HEK293 (cell line): ENCODE measurements around the gene CLIC4.

ENCODE experiments used
- CTCF ChIA-PET: fragments of 350-600 bp; formaldehyde crosslinking; extraction: SDS; loops from one replicate; lab custom pipeline; 2021; ENCODE audit warnings: antibody characterized with exemption; lab: Yijun Ruan, JAX
- POLR2A ChIA-PET: fragments of 300-600 bp; formaldehyde crosslinking; extraction: SDS; loops from one replicate; lab custom pipeline; 2020; ENCODE audit warnings: antibody characterized with exemption, inconsistent platforms; lab: Yijun Ruan, JAX
- H3K27ac ChIP-seq: fragments of 200-500 bp; sonication (Bioruptor generic); 2 replicates; pipeline ENCODE4 v1.5.1; 2014; ENCODE audit warnings: low read depth, low read length, control low read depth, inconsistent platforms; ENCODE audit errors: extremely low read depth
- H3K36me3 ChIP-seq, 2 experiments: fragments of 200-500 bp in 1 of 2; sonication (Bioruptor generic) in 1 of 2; 1 replicate in 1 of 2; 2 replicates in 1 of 2; pipeline ENCODE4 v1.5.1; 2014 to 2017; ENCODE audit warnings: inconsistent platforms in 2 of 2, low read length in 2 of 2; ENCODE audit not compliant: control insufficient read depth in 2 of 2, insufficient read depth in 1 of 2
- H3K4me1 ChIP-seq: fragments of 200-500 bp; sonication (Bioruptor generic); 2 replicates; pipeline ENCODE4 v1.5.1; 2014; ENCODE audit warnings: mild to moderate bottlenecking, low read length, inconsistent platforms; ENCODE audit not compliant: control insufficient read depth, insufficient read depth
- H3K4me3 ChIP-seq: 2 replicates; pipeline ENCODE4 v1.5.1; 2011; ENCODE audit warnings: low read depth, mild to moderate bottlenecking, control low read depth, low read length, moderate library complexity
- H3K9me3 ChIP-seq: fragments of 200-500 bp; sonication (Bioruptor generic); 2 replicates; pipeline ENCODE4 v1.5.1; 2014; ENCODE audit warnings: low read depth, low read length, inconsistent platforms; ENCODE audit not compliant: control insufficient read depth, insufficient read depth
- OSR2 ChIP-seq: fragments of 450-650 bp; formaldehyde crosslinking; IDR thresholded peaks from 2 replicates; pipeline ENCODE4 v1.5.1; 2016; ENCODE audit warnings: missing biosample characterization, missing genetic modification characterization
- PRDM10 ChIP-seq: fragments of 450-650 bp; formaldehyde crosslinking; IDR thresholded peaks from 2 replicates; pipeline ENCODE4 v1.5.1; 2016; ENCODE audit warnings: missing biosample characterization, missing genetic modification characterization
- PRDM6 ChIP-seq: fragments of 450-650 bp; formaldehyde crosslinking; IDR thresholded peaks from 2 replicates; pipeline ENCODE4 v1.5.1; 2017; ENCODE audit warnings: missing biosample characterization, missing genetic modification characterization
- SCRT2 ChIP-seq: fragments of 450-650 bp; formaldehyde crosslinking; IDR thresholded peaks from 2 replicates; pipeline ENCODE4 v1.5.1; 2016; ENCODE audit warnings: missing biosample characterization, missing genetic modification characterization
- SETDB1 ChIP-seq: IDR thresholded peaks from one replicate; pipeline ENCODE4 v1.6.1; 2017; ENCODE audit warnings: mild to moderate bottlenecking, low read length, moderate library complexity, mixed read lengths; ENCODE audit not compliant: insufficient read length
- SP7 ChIP-seq: fragments of 450-650 bp; formaldehyde crosslinking; IDR thresholded peaks from 2 replicates; pipeline ENCODE4 v1.5.1; 2016; ENCODE audit warnings: missing biosample characterization, missing genetic modification characterization
- WT1 ChIP-seq: fragments of 450-650 bp; formaldehyde crosslinking; IDR thresholded peaks from 2 replicates; pipeline ENCODE4 v1.5.1; 2016; ENCODE audit warnings: missing biosample characterization, missing genetic modification characterization
- ZBTB17 ChIP-seq: fragments of 450-650 bp; formaldehyde crosslinking; IDR thresholded peaks from 2 replicates; pipeline ENCODE4 v1.5.1; 2016; ENCODE audit warnings: missing biosample characterization, missing genetic modification characterization
- ZBTB20 ChIP-seq: fragments of 450-650 bp; formaldehyde crosslinking; IDR thresholded peaks from 2 replicates; pipeline ENCODE4 v1.5.1; 2016; ENCODE audit warnings: missing biosample characterization, missing genetic modification characterization
- ZBTB21 ChIP-seq: fragments of 450-650 bp; formaldehyde crosslinking; IDR thresholded peaks from 2 replicates; pipeline ENCODE4 v1.5.1; 2017; ENCODE audit warnings: missing biosample characterization, missing genetic modification characterization
- ZBTB8A ChIP-seq: fragments of 450-650 bp; formaldehyde crosslinking; IDR thresholded peaks from 2 replicates; pipeline ENCODE4 v1.5.1; 2016; ENCODE audit warnings: missing biosample characterization, missing genetic modification characterization
- ZEB2 ChIP-seq: fragments of 450-650 bp; formaldehyde crosslinking; IDR thresholded peaks from 2 replicates; pipeline ENCODE4 v1.5.1; 2016; ENCODE audit warnings: missing biosample characterization, missing genetic modification characterization
- ZFP41 ChIP-seq: fragments of 450-650 bp; formaldehyde crosslinking; IDR thresholded peaks from 2 replicates; pipeline ENCODE4 v1.5.1; 2016; ENCODE audit warnings: missing biosample characterization, missing genetic modification characterization, borderline replicate concordance
- ZNF202 ChIP-seq: fragments of 450-650 bp; formaldehyde crosslinking; IDR thresholded peaks from 2 replicates; pipeline ENCODE4 v1.5.1; 2016; ENCODE audit warnings: missing biosample characterization, missing genetic modification characterization, borderline replicate concordance
- ZNF335 ChIP-seq: fragments of 450-650 bp; formaldehyde crosslinking; conservative IDR thresholded peaks from 2 replicates; pipeline ENCODE4 v1.5.1; 2016; ENCODE audit warnings: missing biosample characterization, missing genetic modification characterization
- ZNF350 ChIP-seq: fragments of 450-650 bp; formaldehyde crosslinking; IDR thresholded peaks from 2 replicates; pipeline ENCODE4 v1.5.0; 2017; ENCODE audit warnings: missing biosample characterization, mild to moderate bottlenecking, missing genetic modification characterization
- ZNF366 ChIP-seq: fragments of 450-650 bp; formaldehyde crosslinking; conservative IDR thresholded peaks from 2 replicates; pipeline ENCODE4 v1.5.1; 2016; ENCODE audit warnings: missing biosample characterization, missing genetic modification characterization
- ZNF48 ChIP-seq: fragments of 450-650 bp; formaldehyde crosslinking; IDR thresholded peaks from 2 replicates; pipeline ENCODE4 v1.5.1; 2016; ENCODE audit warnings: missing biosample characterization, missing genetic modification characterization
- ZNF488 ChIP-seq: fragments of 450-650 bp; formaldehyde crosslinking; IDR thresholded peaks from 2 replicates; pipeline ENCODE4 v1.5.1; 2016; ENCODE audit warnings: missing biosample characterization, missing genetic modification characterization
- ZNF510 ChIP-seq: fragments of 450-650 bp; formaldehyde crosslinking; IDR thresholded peaks from 2 replicates; pipeline ENCODE4 v1.5.1; 2018; ENCODE audit warnings: mild to moderate bottlenecking, missing genetic modification characterization, missing biosample characterization; ENCODE audit not compliant: insufficient replicate concordance
- ZNF600 ChIP-seq: fragments of 450-650 bp; formaldehyde crosslinking; IDR thresholded peaks from 2 replicates; pipeline ENCODE4 v1.5.1; 2016; ENCODE audit warnings: missing biosample characterization, missing genetic modification characterization
- ZNF629 ChIP-seq: fragments of 450-650 bp; formaldehyde crosslinking; IDR thresholded peaks from 2 replicates; pipeline ENCODE4 v1.5.1; 2017; ENCODE audit warnings: missing biosample characterization, missing genetic modification characterization
- ZNF658 ChIP-seq: fragments of 450-650 bp; formaldehyde crosslinking; IDR thresholded peaks from 2 replicates; pipeline ENCODE4; 2016; ENCODE audit warnings: missing biosample characterization, missing genetic modification characterization
- ZNF701 ChIP-seq: fragments of 450-650 bp; formaldehyde crosslinking; IDR thresholded peaks from 2 replicates; pipeline ENCODE4 v1.5.1; 2016; ENCODE audit warnings: missing biosample characterization, missing genetic modification characterization
- ZSCAN5A ChIP-seq: fragments of 450-650 bp; formaldehyde crosslinking; IDR thresholded peaks from 2 replicates; pipeline ENCODE4 v1.5.1; 2016; ENCODE audit warnings: missing biosample characterization, missing genetic modification characterization
- ZXDB ChIP-seq: fragments of 450-650 bp; formaldehyde crosslinking; IDR thresholded peaks from 2 replicates; pipeline ENCODE4 v1.5.1; 2016; ENCODE audit warnings: missing biosample characterization, missing genetic modification characterization

CLIC4 gene

GRCh38 chr1:24765308-24765988, 20.2 kb downstream of the CLIC4 start:
- no peaks in the 10 kb centered on the region for H3K36me3 ChIP-seq
- H3K4me1 ChIP-seq, result peaks cover 21% of the 10 kb centered on the region
- peak; percentile 43; the same call in 1 of the 2 replicates for TF ChIP-seq PRDM10 (tag by site-specific recombination)
- TF ChIP-seq ZFP41 (tag by site-specific recombination), result no peak
- TF ChIP-seq PRDM6 (tag by site-specific recombination), result peak; percentile 86
- peak; percentile 39 for TF ChIP-seq ZNF629 (tag by site-specific recombination)
- TF ChIP-seq ZBTB20, result peak; percentile 89
- 0 out of 2 replicates have a peak, but pooled peaks have one; percentile 38 for TF ChIP-seq ZXDB (tag by site-specific recombination)
- TF ChIP-seq WT1 (tag by site-specific recombination), result peak; percentile 43; the same call in 1 of the 2 replicates
- no peak for TF ChIP-seq ZNF48 (tag by site-specific recombination)
- 0 out of 2 replicates have a peak, but pooled peaks have one; percentile 18 for TF ChIP-seq ZBTB8A (tag by site-specific recombination)
- no peak for TF ChIP-seq ZNF701
- TF ChIP-seq SETDB1, result no peak
- TF ChIP-seq ZNF366 (tag by site-specific recombination), result peak; percentile 54; the same call in 1 of the 2 replicates
- TF ChIP-seq ZNF658 (tag by site-specific recombination), result no peak
- peak; percentile 34; the same call in 1 of the 2 replicates for TF ChIP-seq ZEB2
- TF ChIP-seq ZNF600 (tag by site-specific recombination), result peak; percentile 50; the same call in 1 of the 2 replicates
- TF ChIP-seq ZBTB17, result peak; percentile 33; the same call in 1 of the 2 replicates
- TF ChIP-seq ZSCAN5A (tag by site-specific recombination), result no peak
- peak; percentile 27; the same call in 1 of the 2 replicates for TF ChIP-seq ZBTB21 (tag by site-specific recombination)
- TF ChIP-seq ZNF510 (tag by site-specific recombination), result no peak
- TF ChIP-seq ZNF350, result no peak
- no peak for TF ChIP-seq ZNF202
- no peak for TF ChIP-seq ZNF488 (tag by site-specific recombination)
- peak; percentile 38; the same call in 1 of the 2 replicates for TF ChIP-seq SP7
- no peak for TF ChIP-seq SCRT2 (tag by site-specific recombination)
- TF ChIP-seq OSR2, result 0 out of 2 replicates have a peak, but pooled peaks have one; percentile 13
- TF ChIP-seq ZNF335, result peak; percentile 66
- TF ChIP-seq, all 188 proteins: peak for 15
- H3K4me3 ChIP-seq, result no peak overlapping the region
- no peaks in the 10 kb centered on the region for H3K9me3 ChIP-seq
- POLR2A ChIA-PET, result interaction anchor here (5.0 kb wide), 1 partner anchor 20 kb away, joined by 21 read pairs; the partner anchor contains the start of gene CLIC4
- CTCF ChIA-PET, result interaction anchor here (0.6 to 4.0 kb wide), 4 partner anchors 65 to 1032 kb away, joined by 3 to 21 read pairs (median 4); no protein-coding TSS in a partner anchor
- H3K27ac ChIP-seq, result 0 out of 2 replicates have a peak overlapping the region, but pooled peaks have one; percentile 32
